GM19372 (cell line): ENCODE measurements around the gene MEF2C.

ENCODE experiments used
- ATAC-seq: cut with Tn5 transposase; IDR thresholded peaks from one replicate; pipeline ENCODE4 v1.9.1; 2021; ENCODE audit warnings: mild to moderate bottlenecking, low read depth, moderate library complexity; ENCODE audit not compliant: unreplicated experiment

The MEF2C gene

GRCh38 chr5:88732862-88733261 lies 150.1 kb downstream of the MEF2C start:
- ATAC-seq: no peak

- peak; percentile 42 for ATAC-seq
Observed at GRCh38 chr5:88732181-88732633, 150.8 kb downstream of the MEF2C start.

GRCh38 chr5:88729829-88730182 lies 153.2 kb downstream of the MEF2C start:
- no peak for ATAC-seq

DNA sequence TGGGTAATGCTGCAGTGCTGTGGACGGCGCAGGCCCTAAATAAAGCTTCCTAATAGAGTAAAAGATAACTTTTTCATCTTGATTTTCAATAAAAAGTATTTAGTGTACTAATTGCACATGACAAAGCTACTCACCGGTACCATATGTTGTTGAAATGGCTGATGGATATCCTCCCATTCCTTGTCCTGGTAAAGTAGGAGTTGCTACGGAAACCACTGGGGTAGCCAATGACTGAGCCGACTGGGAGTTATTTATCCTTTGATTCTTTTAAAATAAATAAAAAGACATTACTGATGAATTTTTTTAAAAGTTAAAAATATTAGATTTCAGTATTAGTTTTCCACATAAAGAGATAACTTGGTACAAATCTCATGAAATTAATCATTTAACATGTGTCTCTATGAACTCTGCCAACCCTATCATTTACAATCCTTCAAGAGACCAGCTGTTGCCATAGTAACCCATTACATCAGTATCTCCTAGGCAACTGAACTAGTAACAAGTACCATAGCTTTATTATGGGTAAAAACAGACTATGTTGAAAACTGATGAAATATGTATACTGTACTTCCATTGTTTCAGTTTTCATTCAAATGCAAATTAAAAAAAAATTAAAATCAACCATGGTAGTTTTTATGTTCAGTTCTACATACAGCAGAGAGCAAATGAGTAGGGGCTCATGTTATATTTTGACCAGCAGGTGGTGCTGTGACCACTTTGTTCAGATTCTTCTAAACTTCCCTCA lies 153.7 kb downstream of the MEF2C start:
- ATAC-seq: no peak

DNA sequence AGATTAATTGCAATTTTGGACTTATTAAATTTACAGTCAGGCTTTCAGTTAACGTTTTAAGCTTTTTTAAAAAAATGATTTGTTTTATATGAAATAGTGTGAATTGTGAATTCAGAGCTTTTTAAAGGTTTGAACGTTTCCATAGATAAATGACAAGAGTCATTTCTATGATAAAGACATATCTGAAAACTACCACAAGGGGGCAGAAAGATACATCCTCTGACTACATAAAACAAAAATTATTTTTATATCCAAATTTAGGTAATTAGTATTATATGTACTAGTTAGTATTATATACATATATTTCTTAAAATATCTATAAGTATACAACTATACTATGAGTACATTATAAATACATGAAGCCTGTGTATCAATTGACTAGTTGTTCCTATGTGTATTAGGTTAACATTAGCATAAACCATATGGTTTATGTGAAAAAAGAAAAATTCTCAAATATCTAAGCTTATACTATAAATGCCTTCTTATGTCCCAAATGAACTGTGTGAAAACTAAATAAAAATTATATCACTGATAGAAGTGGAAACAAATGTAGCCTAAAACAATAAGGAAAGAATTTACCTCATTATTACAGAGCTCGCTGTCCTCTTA lies 155.2 kb downstream of the MEF2C start:
- no peak for ATAC-seq

DNA sequence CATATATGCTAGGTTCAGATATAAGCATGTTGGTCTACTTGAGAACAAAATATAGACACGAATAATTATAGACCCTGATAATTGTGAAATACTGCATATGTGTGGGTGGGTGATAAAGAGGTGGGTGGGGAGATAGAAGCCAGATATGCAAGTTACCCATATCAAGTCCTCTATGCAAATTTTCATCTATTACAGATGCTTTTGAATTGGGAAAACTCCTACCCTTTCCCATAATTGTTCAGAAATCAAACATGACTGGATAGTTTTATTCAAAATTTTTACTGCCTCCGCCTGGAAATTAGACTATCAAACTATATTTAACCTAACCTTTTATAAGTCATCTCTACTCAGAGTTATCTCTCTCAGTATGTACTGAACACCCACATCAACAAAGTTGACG lies 157.5 kb downstream of the MEF2C start:
- no peak for ATAC-seq

DNA sequence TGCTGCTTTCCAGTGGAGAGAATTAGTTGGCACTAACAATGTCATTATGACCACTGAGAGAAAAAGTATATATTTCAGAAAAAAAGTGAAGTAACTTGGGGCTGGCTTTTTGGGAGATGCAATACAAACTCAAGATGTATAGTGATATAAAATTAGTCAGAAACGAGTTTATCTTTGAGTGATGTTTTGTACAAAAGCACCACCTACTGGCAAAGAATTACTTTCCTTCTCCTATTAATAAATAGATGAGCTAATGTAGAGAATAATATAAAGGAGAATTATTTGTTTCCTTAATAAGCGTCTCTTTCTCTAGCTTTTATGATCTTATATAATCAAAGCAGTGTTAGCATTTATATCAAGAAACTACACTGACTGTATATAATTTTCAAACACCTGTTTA lies 158.8 kb downstream of the MEF2C start:
- no peak for ATAC-seq

GRCh38 chr5:88722546-88723073 lies 160.4 kb downstream of the MEF2C start:
- no peak for ATAC-seq

DNA sequence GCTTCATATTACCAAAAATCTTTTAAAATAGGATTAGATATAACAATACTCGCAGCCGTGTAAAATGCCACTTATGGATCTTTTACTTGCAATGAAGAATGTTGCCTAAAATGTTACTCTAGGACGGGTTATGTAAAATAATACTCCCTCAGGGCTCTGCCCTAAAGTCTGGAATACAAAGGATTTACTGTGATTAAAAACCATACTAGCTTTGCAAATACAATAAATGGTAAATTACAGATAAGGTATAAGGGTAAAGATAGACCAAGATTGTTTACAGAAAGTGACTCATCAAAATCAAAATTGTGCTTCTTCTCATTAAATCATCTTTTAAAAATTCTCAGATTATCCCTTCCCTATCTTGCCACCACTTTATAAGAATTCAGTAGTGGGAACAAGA lies 163.6 kb downstream of the MEF2C start:
- no peak for ATAC-seq

GRCh38 chr5:88718736-88719135 lies 164.2 kb downstream of the MEF2C start:
- no peak for ATAC-seq

DNA sequence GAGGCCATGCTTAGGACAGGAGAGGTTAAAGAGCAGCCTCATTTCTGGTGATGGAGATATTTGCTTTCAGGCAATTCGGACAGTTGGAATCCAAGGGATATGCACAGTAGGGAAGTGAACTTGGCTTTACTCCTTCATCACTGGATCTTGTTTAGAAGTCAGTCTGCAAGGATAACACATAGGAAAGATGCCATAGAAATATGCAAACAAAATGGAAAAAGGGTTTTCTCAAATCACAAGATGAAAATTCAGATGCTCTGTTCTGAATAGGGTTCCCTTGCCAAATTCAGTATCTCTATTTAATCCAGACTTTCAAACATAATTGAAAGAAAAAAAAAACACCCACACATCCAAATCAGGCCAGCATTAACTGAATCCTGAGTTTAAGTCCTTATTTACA lies 166.9 kb downstream of the MEF2C start:
- no peak for ATAC-seq

- no peak for ATAC-seq
Observed at GRCh38 chr5:88715503-88715902, 167.5 kb downstream of the MEF2C start.

DNA sequence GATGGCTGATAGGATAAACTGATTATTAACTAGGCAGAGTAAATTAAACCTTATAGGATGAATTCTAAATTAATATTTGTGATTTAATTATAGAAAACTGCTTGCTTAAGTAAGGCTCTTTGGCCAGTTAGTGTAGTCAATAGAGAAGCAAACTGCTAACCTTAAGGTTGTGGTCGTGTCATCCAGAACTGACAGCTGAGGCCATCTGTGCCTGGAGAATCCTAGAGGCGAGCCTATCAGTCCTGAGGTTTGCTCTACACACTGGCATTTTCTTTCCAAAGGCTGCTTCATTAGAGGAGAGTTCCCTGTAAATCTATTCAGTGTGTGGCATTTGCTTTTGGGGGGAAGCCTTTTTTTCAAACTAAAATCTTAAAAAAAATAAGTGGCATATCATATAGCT lies 169.2 kb downstream of the MEF2C start:
- no peak for ATAC-seq

GRCh38 chr5:88708682-88709398 lies 174.1 kb downstream of the MEF2C start:
- ATAC-seq: no peak

GRCh38 chr5:88708021-88708420 lies 175.0 kb downstream of the MEF2C start:
- no peak for ATAC-seq

GRCh38 chr5:88707216-88707965 lies 175.6 kb downstream of the MEF2C start:
- no peak for ATAC-seq

DNA sequence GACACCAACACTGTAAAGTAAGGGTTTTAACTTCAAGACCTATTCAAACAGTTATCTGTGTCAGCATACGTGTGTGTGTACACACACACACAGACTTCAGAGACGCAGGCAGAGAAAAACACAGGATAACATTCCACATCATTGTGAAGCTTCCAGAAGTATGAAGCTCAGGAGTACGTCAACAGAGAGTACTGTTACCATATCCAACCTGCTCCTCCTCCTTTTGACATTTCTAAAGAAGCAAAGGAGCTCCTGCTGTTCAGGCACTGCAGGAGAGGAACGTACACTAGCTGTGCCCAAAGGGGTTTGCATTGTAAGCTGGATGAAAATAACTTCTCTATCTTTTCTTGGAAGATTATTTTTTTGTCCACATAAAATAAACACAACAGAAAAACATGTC lies 180.7 kb downstream of the MEF2C start:
- no peak for ATAC-seq

- no peak for ATAC-seq
Observed at GRCh38 chr5:88700121-88700520, 182.9 kb downstream of the MEF2C start.

GRCh38 chr5:88698290-88698689 lies 184.7 kb downstream of the MEF2C start:
- ATAC-seq: no peak

DNA sequence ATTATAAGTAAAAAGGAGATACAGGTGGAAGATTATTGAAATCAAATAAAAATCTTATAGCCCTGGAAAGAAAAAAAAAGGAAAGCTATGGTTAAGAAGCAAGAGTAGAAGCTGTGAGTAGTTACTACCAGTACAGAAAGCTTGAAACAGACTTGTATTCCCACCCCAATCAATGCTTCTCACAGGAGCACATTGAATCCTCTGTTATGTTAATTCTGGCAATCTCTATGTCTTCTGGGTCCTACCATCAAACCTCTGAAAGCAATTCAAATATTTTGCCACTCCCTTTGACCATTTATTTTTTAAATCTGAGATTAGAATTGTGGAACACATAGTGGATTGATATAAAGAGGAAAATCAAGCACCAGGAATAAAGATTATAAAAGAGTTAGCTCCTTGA lies 186.5 kb downstream of the MEF2C start:
- ATAC-seq: no peak

- no peak for ATAC-seq
Observed at GRCh38 chr5:88695931-88696330, 187.1 kb downstream of the MEF2C start.
